Right lobe of liver (tissue), 6 donors: Measurements from ENCODE around the gene TAF8. TPM values are rescaled to one million over a fixed set of nuclear protein-coding genes. Genes with fewer than 3 reads are reported as not detected.

Experiments used
- ATAC-seq, 4 donors: fragments of 200-7000 bp; cut with Tn5 transposase; one replicate each; pipeline ENCODE4 v1.9.1; 2020; ENCODE audit warnings: mild to moderate bottlenecking in 4 of 4, moderate library complexity in 4 of 4
- DNase-seq, 3 donors: peaks; one replicate each; pipeline ENCODE4 v3.0.0-alpha.2; 2020
- H3K27ac ChIP-seq, 3 donors: fragments of 200-600 bp; one replicate each; pipeline ENCODE4 v1.8.0; 2022
- H3K27me3 ChIP-seq, 2 donors: fragments of 200-600 bp; one replicate each; pipeline ENCODE4 v1.8.0; 2022
- H3K36me3 ChIP-seq, 4 donors: fragments of 200-600 bp; sonication (generic) in 1 of 4; one replicate each; pipeline versions ENCODE4 v1.5.1 to v1.8.0; 2017 to 2022; ENCODE audit warnings: control low read depth in 1 of 4
- H3K4me1 ChIP-seq, 4 donors: fragments of 200-600 bp; sonication (generic) in 1 of 4; one replicate each; pipeline versions ENCODE4 v1.5.1 to v1.8.0; 2017 to 2022; ENCODE audit warnings: control low read depth in 1 of 4
- H3K4me3 ChIP-seq, 3 donors: fragments of 200-600 bp; one replicate each; pipeline ENCODE4 v1.8.0; 2022
- H3K9me3 ChIP-seq, 4 donors: fragments of 200-600 bp; sonication (generic) in 1 of 4; one replicate each; pipeline versions ENCODE4 v1.5.1 to v1.8.0; 2017 to 2022; ENCODE audit warnings: control low read depth in 1 of 4
- POLR2A ChIP-seq: fragments of 450-650 bp; IDR thresholded peaks from one replicate; pipeline ENCODE4 v1.6.1; 2017; ENCODE audit warnings: antibody characterized with exemption, mild to moderate bottlenecking
- WGBS: methylation state at CpG from one replicate; pipeline ENCODE4 v1.1.6; 2018; ENCODE audit warnings: low coverage, low lambda C conversion rate; ENCODE audit not compliant: insufficient coverage; ENCODE audit errors: missing lambda C conversion rate; 5-methylcytosine and 5-hydroxymethylcytosine counted together
- intact Hi-C, 2 donors: fragments of 100-400 bp; cut with DNase I; formaldehyde crosslinking; loops; one replicate each; pipeline versions ENCODE4 v1.11.2 to v1.14.1; 2022
- total RNA-seq, 6 experiments: library from RNA; depleted of rRNA in 2 of 6; stranded (reverse); fragments of >200 nt in 2 of 6; fragmentation: NEBNext Ultra II Directional in 3 of 6; extraction: Animal tissue kit (Norgen Biotek cat#: 25700) in 3 of 6; gene quantifications; one replicate each; pipeline versions ENCODE4 v1.1.0 to v1.2.4, GENCODE V29; 2016 to 2023
- TF ChIP-seq, protein P1 (sequence below), 4 donors: fragments of 200-600 bp in 3 of 4; fragments of 450-650 bp in 1 of 4; IDR thresholded peaks; one replicate each; pipeline versions ENCODE4 v1.5.1 to v1.8.0; 2016 to 2022; ENCODE audit warnings: antibody characterized with exemption in 4 of 4, mild to moderate bottlenecking in 2 of 4
- donor health status: DM: no; HTN: yes; CAD: no.
- donor health status: DM: no; HTN: no; CAD: no.
- donor health status: DM: no; HTN: no; CAD: no.
- donor health status: DM: no; HTN: yes; CAD: no.
- donor health status: DM: no; HTN: yes; CAD: no.

TAF8 gene
- total RNA-seq, 6 experiments from 2014 or later, result 6.7 to 14.7 (median 11.9) TPM

DNA sequence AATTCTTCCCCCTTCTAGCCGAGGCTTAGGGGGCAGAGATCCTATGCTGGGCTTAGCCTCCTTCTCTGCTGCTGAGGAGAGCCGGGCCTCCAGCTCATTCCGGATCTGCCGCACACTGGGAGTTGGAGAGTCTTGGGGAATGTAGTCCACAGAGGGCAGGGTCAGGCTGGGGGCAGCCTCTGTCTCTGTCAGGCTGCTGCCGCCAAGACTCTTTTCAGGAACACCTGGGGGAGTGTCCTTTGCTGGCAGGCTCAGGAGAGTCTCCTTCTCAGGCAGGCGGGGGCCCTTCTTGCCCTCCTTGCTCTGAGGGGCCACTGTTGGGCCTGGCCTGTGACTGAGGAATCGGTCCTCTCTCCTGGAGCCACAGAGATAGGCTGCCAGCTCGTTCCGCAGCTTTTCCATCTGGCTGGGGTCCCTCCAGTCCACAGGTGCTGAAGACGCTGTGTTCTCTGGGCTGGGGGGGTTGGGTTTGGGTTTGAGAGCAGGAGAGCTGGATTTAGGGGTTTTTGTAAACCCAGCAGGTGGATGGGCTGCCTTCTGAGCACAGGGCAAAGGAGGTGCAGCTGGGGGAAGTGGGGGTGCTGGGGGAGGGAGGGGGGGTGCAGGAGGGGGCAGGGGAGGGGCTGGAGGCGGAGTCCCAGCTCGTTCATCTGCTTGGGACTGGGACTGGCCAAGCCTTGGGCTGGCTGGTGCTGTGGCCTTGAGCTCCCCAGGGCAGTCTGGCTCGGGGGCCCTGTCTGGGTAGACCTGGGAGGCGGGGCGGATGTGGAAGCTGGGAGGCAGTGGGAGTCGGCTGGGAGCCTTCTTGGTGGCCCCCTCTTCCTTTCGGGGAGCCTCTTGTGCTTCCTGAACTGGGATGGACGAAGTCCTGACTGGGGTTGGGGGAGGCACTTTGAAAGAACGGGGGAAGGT is 56.0 kb downstream of the TAF8 start:
- Histone ChIP-seq H3K27ac (no peak overlapping the region), H3K4me1 (no peaks in the 10 kb centered on the region), H3K9me3 (no peaks in the 10 kb centered on the region), H3K36me3 (no peaks in the 10 kb centered on the region), H3K4me3 (no peak overlapping the region), H3K27me3 (no peaks in the 10 kb centered on the region)
- ATAC-seq (no peak), DNase-seq (no peak)
- intact Hi-C loops, result no loop called here
- TF ChIP-seq, protein P1, sequence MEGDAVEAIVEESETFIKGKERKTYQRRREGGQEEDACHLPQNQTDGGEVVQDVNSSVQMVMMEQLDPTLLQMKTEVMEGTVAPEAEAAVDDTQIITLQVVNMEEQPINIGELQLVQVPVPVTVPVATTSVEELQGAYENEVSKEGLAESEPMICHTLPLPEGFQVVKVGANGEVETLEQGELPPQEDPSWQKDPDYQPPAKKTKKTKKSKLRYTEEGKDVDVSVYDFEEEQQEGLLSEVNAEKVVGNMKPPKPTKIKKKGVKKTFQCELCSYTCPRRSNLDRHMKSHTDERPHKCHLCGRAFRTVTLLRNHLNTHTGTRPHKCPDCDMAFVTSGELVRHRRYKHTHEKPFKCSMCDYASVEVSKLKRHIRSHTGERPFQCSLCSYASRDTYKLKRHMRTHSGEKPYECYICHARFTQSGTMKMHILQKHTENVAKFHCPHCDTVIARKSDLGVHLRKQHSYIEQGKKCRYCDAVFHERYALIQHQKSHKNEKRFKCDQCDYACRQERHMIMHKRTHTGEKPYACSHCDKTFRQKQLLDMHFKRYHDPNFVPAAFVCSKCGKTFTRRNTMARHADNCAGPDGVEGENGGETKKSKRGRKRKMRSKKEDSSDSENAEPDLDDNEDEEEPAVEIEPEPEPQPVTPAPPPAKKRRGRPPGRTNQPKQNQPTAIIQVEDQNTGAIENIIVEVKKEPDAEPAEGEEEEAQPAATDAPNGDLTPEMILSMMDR (IDR thresholded peaks at IDR 0.05), result no peak
- TF ChIP-seq POLR2A, result no peak
- 80% methylated on average over 1 of the region's 19 CpGs for WGBS

DNA sequence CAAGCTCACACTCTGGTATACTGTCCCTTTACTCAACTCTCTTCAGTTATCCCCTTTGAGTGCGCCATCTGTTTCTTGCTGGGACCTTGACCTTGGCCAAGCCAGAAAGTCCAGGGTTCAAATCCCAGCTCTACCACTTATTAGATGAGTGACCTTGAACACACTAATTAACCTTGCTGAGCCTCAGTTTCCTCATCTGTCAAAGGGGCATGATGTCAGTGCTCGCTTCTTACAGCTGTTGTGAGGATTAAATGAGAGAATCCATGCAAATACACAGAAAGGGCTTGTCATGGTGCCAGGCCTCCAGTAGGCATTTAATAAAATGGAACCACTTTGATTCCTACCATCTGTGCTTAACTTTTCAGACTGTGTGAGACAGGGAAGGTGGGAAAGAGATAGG is 57.7 kb downstream of the TAF8 start:
- WGBS, result 100% methylated on average over 1 of the region's 2 CpGs
- no peak overlapping the region for H3K4me3 ChIP-seq
- no peaks in the 10 kb centered on the region for H3K9me3 ChIP-seq
- no peaks in the 10 kb centered on the region for H3K4me1 ChIP-seq
- ATAC-seq, result no peak
- no peaks in the 10 kb centered on the region for H3K36me3 ChIP-seq
- no peak overlapping the region for H3K27ac ChIP-seq
- intact Hi-C loops, result no loop called here
- TF ChIP-seq, protein P1 (IDR thresholded peaks at IDR 0.05), result no peak
- TF ChIP-seq POLR2A, result no peak
- no peaks in the 10 kb centered on the region for H3K27me3 ChIP-seq
- no peak for DNase-seq

DNA sequence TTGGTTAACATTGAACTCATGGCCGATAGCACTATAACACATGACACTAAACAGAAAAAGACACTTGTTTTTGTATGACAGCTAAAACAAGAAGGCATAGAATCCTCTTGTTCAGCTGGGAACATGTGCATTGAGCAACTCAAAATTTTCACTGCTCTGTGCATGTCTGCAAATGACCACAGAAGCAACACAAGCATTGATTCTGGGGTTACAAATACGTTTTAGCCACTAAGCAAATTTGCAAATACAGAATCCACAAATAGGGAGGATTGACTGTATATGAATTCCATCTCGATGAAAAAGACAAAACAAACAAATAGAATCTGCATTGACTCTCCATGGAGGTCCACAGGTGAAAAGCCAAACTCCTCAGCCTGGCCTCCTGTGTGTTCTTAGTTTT is 60.4 kb downstream of the TAF8 start:
- TF ChIP-seq, protein P1 (IDR thresholded peaks at IDR 0.05), result no peak
- TF ChIP-seq POLR2A, result no peak
- H3K9me3 ChIP-seq, result no peaks in the 10 kb centered on the region
- no peak for ATAC-seq
- H3K4me1 ChIP-seq, result no peaks in the 10 kb centered on the region
- no peaks in the 10 kb centered on the region for H3K27me3 ChIP-seq
- 44% methylated on average over 3 of the region's 3 CpGs for WGBS
- intact Hi-C loops, result no loop called here
- no peak overlapping the region for H3K27ac ChIP-seq
- no peak overlapping the region for H3K4me3 ChIP-seq
- no peak for DNase-seq
- no peaks in the 10 kb centered on the region for H3K36me3 ChIP-seq

DNA sequence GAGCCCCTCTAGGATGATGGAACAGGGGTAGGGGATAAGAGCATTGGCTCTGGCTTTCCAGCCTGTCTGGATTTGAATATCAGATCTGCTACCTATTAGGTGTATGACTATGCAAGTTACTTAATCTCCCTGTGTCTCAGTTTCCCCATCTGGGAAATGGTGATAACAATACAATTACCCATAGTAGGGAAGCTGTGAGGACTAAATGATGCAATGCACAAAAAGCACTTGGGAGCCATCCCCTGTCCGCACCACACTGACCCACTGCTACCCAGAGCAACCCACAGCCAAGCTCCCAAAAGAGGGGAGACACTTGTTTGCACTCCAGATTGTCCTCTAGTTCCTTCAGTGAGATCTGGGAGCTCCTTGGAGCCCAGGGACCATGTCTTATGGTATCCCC is 62.0 kb downstream of the TAF8 start:
- Histone ChIP-seq H3K27ac (no peak overlapping the region), H3K27me3 (no peaks in the 10 kb centered on the region), H3K4me3 (no peak overlapping the region), H3K36me3 (no peaks in the 10 kb centered on the region), H3K4me1 (peaks cover 0 to 4% (median 2%) of the 10 kb centered on the region in 4 donors), H3K9me3 (no peaks in the 10 kb centered on the region)
- 80% methylated on average over 1 of the region's 1 CpG for WGBS
- intact Hi-C loops, result no loop called here
- DNase-seq (no peak), ATAC-seq (no peak)
- TF ChIP-seq POLR2A, result no peak
- TF ChIP-seq, protein P1 (IDR thresholded peaks at IDR 0.05), result no peak
